Measurements from ENCODE around the gene ARF1. TPM values are rescaled to one million over a fixed set of nuclear protein-coding genes. Genes with fewer than 3 reads are reported as not detected.

ARF1 gene
- total RNA-seq, 1 experiment from 2014 or later, result 330 TPM

DNA sequence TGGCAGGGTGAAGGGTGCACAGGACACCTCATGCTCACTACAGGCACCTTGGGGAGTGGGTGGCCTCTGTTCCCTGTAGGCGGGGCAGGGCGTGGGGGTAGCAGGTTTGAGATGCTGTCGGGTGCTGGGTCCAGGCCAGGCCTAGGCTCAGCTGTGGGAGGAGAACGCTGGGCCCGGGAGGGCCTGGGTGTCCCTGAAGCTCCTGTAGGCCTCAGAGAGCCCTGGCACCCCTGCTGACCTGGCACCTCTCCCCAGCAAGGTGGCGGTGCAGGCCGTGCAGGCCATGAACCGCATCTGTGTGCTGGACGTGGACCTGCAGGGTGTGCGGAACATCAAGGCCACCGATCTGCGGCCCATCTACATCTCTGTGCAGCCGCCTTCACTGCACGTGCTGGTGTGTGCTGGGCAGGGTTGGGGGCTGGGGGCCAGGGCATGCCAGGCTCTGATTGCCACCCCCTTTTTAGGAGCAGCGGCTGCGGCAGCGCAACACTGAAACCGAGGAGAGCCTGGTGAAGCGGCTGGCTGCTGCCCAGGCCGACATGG, 64.7 kb downstream of the ARF1 start:
- Mint-ChIP-seq H3K9me3 (no peaks in the 10 kb centered on the region), H3K36me3 (no peaks in the 10 kb centered on the region), H3K4me1 (0 out of 2 replicates have a peak, but pooled peaks cover 2% of the 10 kb centered on the region), H3K4me3 (no peak overlapping the region), H3K27ac (no peak overlapping the region), H3K27me3 (ENCODE audit: low read depth) (no peaks in the 10 kb centered on the region)
- ATAC-seq (no peak), DNase-seq (ENCODE audit: low spot score) (no peak)
- TF ChIP-seq, protein P1, sequence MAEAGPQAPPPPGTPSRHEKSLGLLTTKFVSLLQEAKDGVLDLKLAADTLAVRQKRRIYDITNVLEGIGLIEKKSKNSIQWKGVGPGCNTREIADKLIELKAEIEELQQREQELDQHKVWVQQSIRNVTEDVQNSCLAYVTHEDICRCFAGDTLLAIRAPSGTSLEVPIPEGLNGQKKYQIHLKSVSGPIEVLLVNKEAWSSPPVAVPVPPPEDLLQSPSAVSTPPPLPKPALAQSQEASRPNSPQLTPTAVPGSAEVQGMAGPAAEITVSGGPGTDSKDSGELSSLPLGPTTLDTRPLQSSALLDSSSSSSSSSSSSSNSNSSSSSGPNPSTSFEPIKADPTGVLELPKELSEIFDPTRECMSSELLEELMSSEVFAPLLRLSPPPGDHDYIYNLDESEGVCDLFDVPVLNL (CRISPR knock-in tag; IDR thresholded peaks at IDR 0.05; ENCODE audit: borderline replicate concordance, low read depth), result no peak
- TF ChIP-seq, protein P2, sequence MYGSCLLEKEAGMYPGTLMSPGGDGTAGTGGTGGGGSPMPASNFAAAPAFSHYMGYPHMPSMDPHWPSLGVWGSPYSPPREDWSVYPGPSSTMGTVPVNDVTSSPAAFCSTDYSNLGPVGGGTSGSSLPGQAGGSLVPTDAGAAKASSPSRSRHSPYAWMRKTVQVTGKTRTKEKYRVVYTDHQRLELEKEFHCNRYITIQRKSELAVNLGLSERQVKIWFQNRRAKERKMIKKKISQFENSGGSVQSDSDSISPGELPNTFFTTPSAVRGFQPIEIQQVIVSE (CRISPR knock-in tag; IDR thresholded peaks at IDR 0.05; ENCODE audit: borderline replicate concordance), result no peak
- TF ChIP-seq, protein P3, sequence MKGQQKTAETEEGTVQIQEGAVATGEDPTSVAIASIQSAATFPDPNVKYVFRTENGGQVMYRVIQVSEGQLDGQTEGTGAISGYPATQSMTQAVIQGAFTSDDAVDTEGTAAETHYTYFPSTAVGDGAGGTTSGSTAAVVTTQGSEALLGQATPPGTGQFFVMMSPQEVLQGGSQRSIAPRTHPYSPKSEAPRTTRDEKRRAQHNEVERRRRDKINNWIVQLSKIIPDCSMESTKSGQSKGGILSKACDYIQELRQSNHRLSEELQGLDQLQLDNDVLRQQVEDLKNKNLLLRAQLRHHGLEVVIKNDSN (CRISPR knock-in tag; IDR thresholded peaks at IDR 0.05), result no peak
- TF ChIP-seq, protein P4, sequence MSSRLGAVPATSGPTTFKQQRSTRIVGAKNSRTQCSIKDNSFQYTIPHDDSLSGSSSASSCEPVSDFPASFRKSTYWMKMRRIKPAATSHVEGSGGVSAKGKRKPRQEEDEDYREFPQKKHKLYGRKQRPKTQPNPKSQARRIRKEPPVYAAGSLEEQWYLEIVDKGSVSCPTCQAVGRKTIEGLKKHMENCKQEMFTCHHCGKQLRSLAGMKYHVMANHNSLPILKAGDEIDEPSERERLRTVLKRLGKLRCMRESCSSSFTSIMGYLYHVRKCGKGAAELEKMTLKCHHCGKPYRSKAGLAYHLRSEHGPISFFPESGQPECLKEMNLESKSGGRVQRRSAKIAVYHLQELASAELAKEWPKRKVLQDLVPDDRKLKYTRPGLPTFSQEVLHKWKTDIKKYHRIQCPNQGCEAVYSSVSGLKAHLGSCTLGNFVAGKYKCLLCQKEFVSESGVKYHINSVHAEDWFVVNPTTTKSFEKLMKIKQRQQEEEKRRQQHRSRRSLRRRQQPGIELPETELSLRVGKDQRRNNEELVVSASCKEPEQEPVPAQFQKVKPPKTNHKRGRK (CRISPR knock-in tag; IDR thresholded peaks at IDR 0.05; ENCODE audit: borderline replicate concordance), result no peak
- TF ChIP-seq RORB (CRISPR knock-in tag; IDR thresholded peaks at IDR 0.05), result no peak
- TF ChIP-seq PRRX2 (CRISPR knock-in tag; IDR thresholded peaks at IDR 0.05), result no peak
- ChIA-PET CTCF (no interaction called here), POLR2A (no interaction called here)

DNA sequence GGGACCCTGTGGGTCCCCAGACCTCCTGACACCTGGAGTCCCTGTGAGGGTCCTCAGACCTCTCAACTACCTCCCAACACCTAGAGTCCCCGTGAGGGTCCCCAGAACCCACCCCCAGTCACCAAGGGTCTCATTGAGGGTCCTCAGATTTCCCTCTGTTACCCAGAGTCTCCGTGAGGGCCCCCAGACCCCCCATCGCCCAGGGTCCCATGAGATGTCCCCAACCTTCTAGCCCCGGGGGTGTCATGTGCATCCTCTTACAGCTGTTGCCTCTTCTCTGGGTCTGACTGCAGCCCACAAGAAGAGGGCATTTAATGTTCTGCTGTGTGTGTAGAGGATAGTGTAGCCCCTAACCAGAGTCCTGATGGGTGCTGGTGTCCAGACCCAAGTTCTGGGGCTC, 65.3 kb downstream of the ARF1 start:
- H3K4me1 Mint-ChIP-seq, result 0 out of 2 replicates have a peak, but pooled peaks cover 2% of the 10 kb centered on the region
- H3K36me3 Mint-ChIP-seq, result no peaks in the 10 kb centered on the region
- ATAC-seq, result no peak
- ChIA-PET CTCF (interaction anchor here (2.4 kb wide), 1 partner anchor 17 kb away, joined by 11 read pairs; no protein-coding TSS in a partner anchor), POLR2A (no interaction called here)
- no peaks in the 10 kb centered on the region for H3K27me3 Mint-ChIP-seq (ENCODE audit: low read depth)
- H3K4me3 Mint-ChIP-seq, result no peak overlapping the region
- H3K9me3 Mint-ChIP-seq, result no peaks in the 10 kb centered on the region
- no peak for DNase-seq (ENCODE audit: low spot score)
- H3K27ac Mint-ChIP-seq, result no peak overlapping the region
- TF ChIP-seq ZNF219 (CRISPR knock-in tag; IDR thresholded peaks at IDR 0.05; ENCODE audit: borderline replicate concordance), result no peak
- TF ChIP-seq ZNF138 (CRISPR knock-in tag; conservative IDR thresholded peaks at IDR 0.05), result no peak
- TF ChIP-seq, protein P5, sequence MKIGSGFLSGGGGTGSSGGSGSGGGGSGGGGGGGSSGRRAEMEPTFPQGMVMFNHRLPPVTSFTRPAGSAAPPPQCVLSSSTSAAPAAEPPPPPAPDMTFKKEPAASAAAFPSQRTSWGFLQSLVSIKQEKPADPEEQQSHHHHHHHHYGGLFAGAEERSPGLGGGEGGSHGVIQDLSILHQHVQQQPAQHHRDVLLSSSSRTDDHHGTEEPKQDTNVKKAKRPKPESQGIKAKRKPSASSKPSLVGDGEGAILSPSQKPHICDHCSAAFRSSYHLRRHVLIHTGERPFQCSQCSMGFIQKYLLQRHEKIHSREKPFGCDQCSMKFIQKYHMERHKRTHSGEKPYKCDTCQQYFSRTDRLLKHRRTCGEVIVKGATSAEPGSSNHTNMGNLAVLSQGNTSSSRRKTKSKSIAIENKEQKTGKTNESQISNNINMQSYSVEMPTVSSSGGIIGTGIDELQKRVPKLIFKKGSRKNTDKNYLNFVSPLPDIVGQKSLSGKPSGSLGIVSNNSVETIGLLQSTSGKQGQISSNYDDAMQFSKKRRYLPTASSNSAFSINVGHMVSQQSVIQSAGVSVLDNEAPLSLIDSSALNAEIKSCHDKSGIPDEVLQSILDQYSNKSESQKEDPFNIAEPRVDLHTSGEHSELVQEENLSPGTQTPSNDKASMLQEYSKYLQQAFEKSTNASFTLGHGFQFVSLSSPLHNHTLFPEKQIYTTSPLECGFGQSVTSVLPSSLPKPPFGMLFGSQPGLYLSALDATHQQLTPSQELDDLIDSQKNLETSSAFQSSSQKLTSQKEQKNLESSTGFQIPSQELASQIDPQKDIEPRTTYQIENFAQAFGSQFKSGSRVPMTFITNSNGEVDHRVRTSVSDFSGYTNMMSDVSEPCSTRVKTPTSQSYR (CRISPR knock-in tag; IDR thresholded peaks at IDR 0.05), result no peak
- TF ChIP-seq TEAD1 (CRISPR knock-in tag; IDR thresholded peaks at IDR 0.05), result no peak
- TF ChIP-seq JAZF1 (CRISPR knock-in tag; IDR thresholded peaks at IDR 0.05), result no peak
- TF ChIP-seq, protein P6, sequence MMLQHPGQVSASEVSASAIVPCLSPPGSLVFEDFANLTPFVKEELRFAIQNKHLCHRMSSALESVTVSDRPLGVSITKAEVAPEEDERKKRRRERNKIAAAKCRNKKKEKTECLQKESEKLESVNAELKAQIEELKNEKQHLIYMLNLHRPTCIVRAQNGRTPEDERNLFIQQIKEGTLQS (CRISPR knock-in tag; conservative IDR thresholded peaks at IDR 0.05), result no peak
- no peak for TF ChIP-seq NFE2L1 (CRISPR knock-in tag; IDR thresholded peaks at IDR 0.05)
- no peak for TF ChIP-seq SOX15 (CRISPR knock-in tag; IDR thresholded peaks at IDR 0.05)
- TF ChIP-seq ZNF263 (CRISPR knock-in tag; IDR thresholded peaks at IDR 0.05; ENCODE audit: low read depth), result no peak
- TF ChIP-seq, protein P7, sequence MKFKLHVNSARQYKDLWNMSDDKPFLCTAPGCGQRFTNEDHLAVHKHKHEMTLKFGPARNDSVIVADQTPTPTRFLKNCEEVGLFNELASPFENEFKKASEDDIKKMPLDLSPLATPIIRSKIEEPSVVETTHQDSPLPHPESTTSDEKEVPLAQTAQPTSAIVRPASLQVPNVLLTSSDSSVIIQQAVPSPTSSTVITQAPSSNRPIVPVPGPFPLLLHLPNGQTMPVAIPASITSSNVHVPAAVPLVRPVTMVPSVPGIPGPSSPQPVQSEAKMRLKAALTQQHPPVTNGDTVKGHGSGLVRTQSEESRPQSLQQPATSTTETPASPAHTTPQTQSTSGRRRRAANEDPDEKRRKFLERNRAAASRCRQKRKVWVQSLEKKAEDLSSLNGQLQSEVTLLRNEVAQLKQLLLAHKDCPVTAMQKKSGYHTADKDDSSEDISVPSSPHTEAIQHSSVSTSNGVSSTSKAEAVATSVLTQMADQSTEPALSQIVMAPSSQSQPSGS (CRISPR knock-in tag; IDR thresholded peaks at IDR 0.05; ENCODE audit: borderline replicate concordance, low read depth), result no peak
- no peak for TF ChIP-seq FOXK1 (CRISPR knock-in tag; IDR thresholded peaks at IDR 0.05)
- TF ChIP-seq RORB (CRISPR knock-in tag; IDR thresholded peaks at IDR 0.05), result no peak
- TF ChIP-seq ZNF317 (CRISPR knock-in tag; IDR thresholded peaks at IDR 0.05; ENCODE audit: borderline replicate concordance, low read depth), result no peak
- TF ChIP-seq, protein P8, sequence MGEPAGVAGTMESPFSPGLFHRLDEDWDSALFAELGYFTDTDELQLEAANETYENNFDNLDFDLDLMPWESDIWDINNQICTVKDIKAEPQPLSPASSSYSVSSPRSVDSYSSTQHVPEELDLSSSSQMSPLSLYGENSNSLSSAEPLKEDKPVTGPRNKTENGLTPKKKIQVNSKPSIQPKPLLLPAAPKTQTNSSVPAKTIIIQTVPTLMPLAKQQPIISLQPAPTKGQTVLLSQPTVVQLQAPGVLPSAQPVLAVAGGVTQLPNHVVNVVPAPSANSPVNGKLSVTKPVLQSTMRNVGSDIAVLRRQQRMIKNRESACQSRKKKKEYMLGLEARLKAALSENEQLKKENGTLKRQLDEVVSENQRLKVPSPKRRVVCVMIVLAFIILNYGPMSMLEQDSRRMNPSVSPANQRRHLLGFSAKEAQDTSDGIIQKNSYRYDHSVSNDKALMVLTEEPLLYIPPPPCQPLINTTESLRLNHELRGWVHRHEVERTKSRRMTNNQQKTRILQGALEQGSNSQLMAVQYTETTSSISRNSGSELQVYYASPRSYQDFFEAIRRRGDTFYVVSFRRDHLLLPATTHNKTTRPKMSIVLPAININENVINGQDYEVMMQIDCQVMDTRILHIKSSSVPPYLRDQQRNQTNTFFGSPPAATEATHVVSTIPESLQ (CRISPR knock-in tag; IDR thresholded peaks at IDR 0.05), result no peak
- TF ChIP-seq, protein P9, sequence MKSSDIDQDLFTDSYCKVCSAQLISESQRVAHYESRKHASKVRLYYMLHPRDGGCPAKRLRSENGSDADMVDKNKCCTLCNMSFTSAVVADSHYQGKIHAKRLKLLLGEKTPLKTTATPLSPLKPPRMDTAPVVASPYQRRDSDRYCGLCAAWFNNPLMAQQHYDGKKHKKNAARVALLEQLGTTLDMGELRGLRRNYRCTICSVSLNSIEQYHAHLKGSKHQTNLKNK (CRISPR knock-in tag; IDR thresholded peaks at IDR 0.05), result no peak
- no peak for TF ChIP-seq NR2C2 (CRISPR knock-in tag; IDR thresholded peaks at IDR 0.05)

Measured in WTC11 (cell line).